Ovary (tissue), 3 donors: ENCODE results near the gene OTULINL.

ENCODE experiments used
- POLR2A ChIP-seq: fragments of 450-650 bp; IDR thresholded peaks from one replicate; pipeline ENCODE4 v1.6.1; 2017; ENCODE audit warnings: antibody characterized with exemption, mild to moderate bottlenecking, moderate library complexity
- TF ChIP-seq, protein P1 (sequence below), 3 donors: fragments of 450-650 bp in 2 of 3; fragments of 200-600 bp in 1 of 3; IDR thresholded peaks; one replicate each; pipeline versions ENCODE4 v1.5.1 to v1.8.0; 2016 to 2022; ENCODE audit warnings: antibody characterized with exemption in 3 of 3, mild to moderate bottlenecking in 1 of 3
- donor health status: DM: no; HTN: no; CAD: no.

DNA sequence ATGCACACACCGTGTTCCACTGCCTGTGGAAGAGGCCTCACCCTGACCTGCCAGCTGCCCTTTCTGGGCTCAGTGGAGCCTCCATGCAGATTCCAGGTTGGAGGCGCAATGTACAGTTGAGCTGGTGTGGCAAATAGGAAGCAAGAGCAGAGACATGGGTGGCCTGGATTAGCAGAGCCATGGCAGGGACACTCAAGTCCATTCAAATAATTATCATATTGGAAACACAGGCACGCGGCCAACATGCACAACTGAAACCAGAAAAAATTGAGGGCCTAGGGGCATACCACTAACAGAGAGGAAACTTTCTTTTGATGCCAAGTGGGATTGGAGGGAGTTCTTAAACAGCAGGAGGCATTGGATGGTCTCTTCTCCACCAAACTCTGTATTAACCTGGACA lies 35.8 kb downstream of the OTULINL start:
- TF ChIP-seq, protein P1, sequence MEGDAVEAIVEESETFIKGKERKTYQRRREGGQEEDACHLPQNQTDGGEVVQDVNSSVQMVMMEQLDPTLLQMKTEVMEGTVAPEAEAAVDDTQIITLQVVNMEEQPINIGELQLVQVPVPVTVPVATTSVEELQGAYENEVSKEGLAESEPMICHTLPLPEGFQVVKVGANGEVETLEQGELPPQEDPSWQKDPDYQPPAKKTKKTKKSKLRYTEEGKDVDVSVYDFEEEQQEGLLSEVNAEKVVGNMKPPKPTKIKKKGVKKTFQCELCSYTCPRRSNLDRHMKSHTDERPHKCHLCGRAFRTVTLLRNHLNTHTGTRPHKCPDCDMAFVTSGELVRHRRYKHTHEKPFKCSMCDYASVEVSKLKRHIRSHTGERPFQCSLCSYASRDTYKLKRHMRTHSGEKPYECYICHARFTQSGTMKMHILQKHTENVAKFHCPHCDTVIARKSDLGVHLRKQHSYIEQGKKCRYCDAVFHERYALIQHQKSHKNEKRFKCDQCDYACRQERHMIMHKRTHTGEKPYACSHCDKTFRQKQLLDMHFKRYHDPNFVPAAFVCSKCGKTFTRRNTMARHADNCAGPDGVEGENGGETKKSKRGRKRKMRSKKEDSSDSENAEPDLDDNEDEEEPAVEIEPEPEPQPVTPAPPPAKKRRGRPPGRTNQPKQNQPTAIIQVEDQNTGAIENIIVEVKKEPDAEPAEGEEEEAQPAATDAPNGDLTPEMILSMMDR (IDR thresholded peaks at IDR 0.05), result no peak
- no peak for TF ChIP-seq POLR2A
